Naive thymus-derived CD8-positive, alpha-beta T cell (primary cell): Measurements from ENCODE around the gene IPMK. TPM values are rescaled to one million over a fixed set of nuclear protein-coding genes. Genes with fewer than 3 reads are reported as not detected.

Experiments used
- ATAC-seq, 2 donors: fragments of 150-1000 bp; cut with Tn5 transposase in 1 of 2; sonication (Bioruptor Pico), chemical (Tn5 transposase) in 1 of 2; 1 replicate in 1 of 2; 2 replicates in 1 of 2; pipeline ENCODE4 v1.10.0; 2021; ENCODE audit warnings: mild to moderate bottlenecking in 2 of 2, moderate library complexity in 2 of 2
- POLR2A ChIA-PET: fragments of 350-600 bp; sonication (Branson Sonifier 250); formaldehyde crosslinking; loops from one replicate; lab custom pipeline; 2021; ENCODE audit warnings: antibody characterized with exemption; lab: Charles Lee
- DNase-seq, 10 donors: peaks; one replicate each; pipeline versions ENCODE4 v3.0.0 to v3.0.0-alpha.2; 2020 to 2022
- H3K27ac Mint-ChIP-seq, 10 donors: one replicate each; pipeline ENCODE4 v1.8.0; 2020 to 2022; ENCODE audit warnings: mild to moderate bottlenecking in 10 of 10, mixed read lengths in 10 of 10, moderate library complexity in 4 of 10, inconsistent platforms in 1 of 10
- H3K27me3 Mint-ChIP-seq, 5 donors: one replicate each; pipeline ENCODE4 v1.8.0; 2021 to 2022; ENCODE audit warnings: mixed read lengths in 5 of 5
- H3K36me3 Mint-ChIP-seq, 3 donors: one replicate each; pipeline ENCODE4 v1.8.0; 2020 to 2022; ENCODE audit warnings: mixed read lengths in 3 of 3, mild to moderate bottlenecking in 2 of 3, inconsistent platforms in 1 of 3
- H3K4me1 Mint-ChIP-seq, 4 donors: one replicate each; pipeline ENCODE4 v1.8.0; 2021 to 2022; ENCODE audit warnings: mixed read lengths in 4 of 4
- H3K4me3 Mint-ChIP-seq, 10 donors: one replicate each; pipeline ENCODE4 v1.8.0; 2020 to 2022; ENCODE audit warnings: mild to moderate bottlenecking in 10 of 10, mixed read lengths in 10 of 10, moderate library complexity in 6 of 10, inconsistent platforms in 1 of 10
- H3K9me3 Mint-ChIP-seq, 9 donors: one replicate each; pipeline ENCODE4 v1.8.0; 2020 to 2022; ENCODE audit warnings: mixed read lengths in 9 of 9, mild to moderate bottlenecking in 3 of 9, inconsistent platforms in 1 of 9, moderate library complexity in 1 of 9
- polyA plus RNA-seq, 3 donors: library from polyadenylated mRNA; unstranded; fragments of 300-500 nt; fragmentation: Illumina TruSeq; gene quantifications; one replicate each; pipeline ENCODE4 v1.2.3, GENCODE V29; 2021
- total RNA-seq, 8 experiments: library from RNA in 2 of 8; stranded (reverse) in 2 of 8; gene quantifications; one replicate each; pipeline ENCODE4 v1.2.3 and lab custom pipeline; 2021 to 2026

Gene IPMK
- 1 to 10 TPM; 6.7 to 7.1 TPM for total RNA-seq
- polyA plus RNA-seq, result 1 to 10 TPM; 1.6 to 2.2 (median 1.8) TPM
- total RNA-seq (lab: John Stamatoyannopoulos, UW), result 6.9 to 24.2 (median 20.1) reads per million in 6 experiments

DNA sequence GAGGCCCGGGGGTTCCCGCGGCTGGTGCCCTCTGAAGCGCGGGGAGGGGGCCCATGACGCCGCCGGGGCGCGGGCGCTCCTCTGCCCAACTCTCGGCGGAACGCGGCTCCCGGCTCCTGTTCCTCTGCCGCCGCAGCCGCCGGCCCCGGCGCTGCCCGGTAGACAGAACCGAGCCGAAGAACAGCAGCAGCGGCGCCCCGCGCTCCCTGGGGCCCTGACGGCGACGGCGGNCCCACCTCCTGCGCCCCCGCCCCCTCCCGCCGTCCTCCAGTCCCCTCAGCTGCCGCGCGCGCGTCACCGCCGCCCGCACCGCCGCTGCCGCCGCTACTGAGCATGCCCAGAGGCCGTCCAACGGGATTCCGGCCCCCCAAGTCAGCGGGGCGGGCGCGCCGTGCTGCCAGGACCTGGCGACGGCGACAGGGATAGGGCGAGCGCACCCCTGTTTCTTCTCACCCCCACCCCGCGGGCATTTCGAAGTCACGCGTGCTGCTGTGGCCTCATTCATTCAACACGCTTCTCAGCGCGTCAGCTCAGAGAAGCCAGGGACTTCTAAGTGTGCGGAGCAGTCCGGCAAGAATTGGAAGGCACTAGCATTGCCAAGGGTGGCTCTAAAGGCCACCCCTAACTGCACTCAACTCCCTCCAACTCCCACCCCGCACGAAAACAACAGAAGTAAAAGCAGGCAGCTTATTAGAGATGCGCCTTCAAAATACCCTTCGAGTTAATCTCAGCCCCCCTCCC, at the start of gene IPMK:
TSS of gene IPMK (minus strand) at position 182 of the 741 bp plus-strand sequence. CDS start 283 bp downstream, outside the sequence.
- DNase-seq, result peak; percentile 93 to 97 (median 95)
- POLR2A ChIA-PET, result interaction anchor here (1.0 to 3.2 kb wide), 5 partner anchors 23 to 117 kb away, joined by 4 to 39 read pairs (median 7); partner anchors contain the start of genes TFAM and UBE2D1
- H3K27ac Mint-ChIP-seq, result peak within 1 kb of the TSS; percentile 92 to 99 (median 98)
- H3K4me3 Mint-ChIP-seq, result peak within 1 kb of the TSS; percentile 93 to 100 (median 98)
- peaks cover 0 to 2% (median 0%) of the 10 kb centered on the region in 3 donors for H3K36me3 Mint-ChIP-seq
- peak; percentile 69 to 71 for ATAC-seq
- no peaks in the 10 kb centered on the region for H3K27me3 Mint-ChIP-seq
- H3K4me1 Mint-ChIP-seq, result peaks cover 15 to 53% (median 32%) of the 10 kb centered on the region in 4 donors
- H3K9me3 Mint-ChIP-seq, result no peaks in the 10 kb centered on the region

DNA sequence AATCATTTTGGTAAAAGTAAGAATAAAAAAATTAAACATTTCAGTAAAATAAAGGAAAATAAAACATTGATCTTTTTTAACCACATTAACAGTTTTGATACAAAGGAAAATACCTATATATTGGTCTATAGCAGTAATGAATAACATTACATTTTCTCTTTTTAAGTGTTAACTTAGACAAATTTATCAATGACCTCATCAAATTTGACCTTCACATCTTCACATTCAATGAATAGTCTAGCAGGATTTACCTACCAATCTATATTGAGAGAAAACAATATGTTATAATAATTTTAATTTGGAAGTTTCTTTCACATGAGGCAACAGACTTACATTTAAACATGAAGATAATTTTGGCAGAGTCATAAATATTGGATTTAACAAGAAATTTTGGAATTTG, 49.2 kb upstream of the IPMK start:
- Mint-ChIP-seq H3K4me3 (no peak overlapping the region), H3K9me3 (no peaks in the 10 kb centered on the region), H3K27ac (no peak overlapping the region), H3K4me1 (no peaks in the 10 kb centered on the region), H3K27me3 (peaks cover 0 to 10% (median 1%) of the 10 kb centered on the region in 5 donors), H3K36me3 (no peaks in the 10 kb centered on the region)
- no peak for DNase-seq
- no peak for ATAC-seq
- POLR2A ChIA-PET, result no interaction called here

DNA sequence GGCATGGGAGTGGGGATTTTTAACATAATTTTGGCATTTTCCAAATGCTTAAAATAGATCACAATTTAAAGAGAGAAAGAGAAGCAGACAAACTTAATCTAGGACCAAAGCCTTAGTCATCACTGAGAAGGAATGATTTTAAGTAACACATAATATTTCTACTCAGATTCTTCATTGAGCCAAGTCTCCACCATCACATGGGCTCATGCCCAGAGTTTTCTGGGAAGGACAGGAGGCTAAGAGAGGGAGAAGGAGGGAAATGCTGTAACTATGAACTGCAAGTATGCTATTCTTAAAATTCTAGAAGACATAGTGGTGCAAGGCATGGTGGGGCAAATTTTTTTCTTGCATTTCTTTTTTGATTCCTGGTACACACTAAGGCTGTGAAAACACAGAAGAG, 43.3 kb upstream of the IPMK start:
- POLR2A ChIA-PET, result no interaction called here
- Mint-ChIP-seq H3K27ac (no peak overlapping the region), H3K4me1 (no peaks in the 10 kb centered on the region), H3K9me3 (no peaks in the 10 kb centered on the region), H3K27me3 (peaks cover 6 to 25% (median 22%) of the 10 kb centered on the region in 5 donors), H3K36me3 (no peaks in the 10 kb centered on the region), H3K4me3 (no peak overlapping the region)
- ATAC-seq (no peak), DNase-seq (no peak)

DNA sequence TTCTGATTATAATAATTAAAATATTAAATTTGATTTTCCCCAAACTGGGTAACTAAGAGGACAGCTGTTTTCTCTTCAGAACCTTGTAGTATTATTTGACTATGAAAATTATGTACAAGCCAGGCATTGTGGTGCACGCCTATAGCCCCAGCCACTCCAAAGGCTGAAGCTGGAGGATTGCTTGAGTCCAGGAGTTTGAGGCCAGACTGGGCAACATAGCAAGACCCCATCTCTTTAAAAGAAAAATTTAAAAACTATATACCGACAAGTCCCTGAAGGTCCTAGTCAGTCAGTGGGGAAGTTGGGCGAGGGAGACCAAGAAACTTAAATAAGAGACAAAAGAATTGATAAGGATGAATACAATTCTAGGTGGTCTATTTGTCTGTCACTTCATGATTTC, 40.0 kb upstream of the IPMK start:
- POLR2A ChIA-PET, result no interaction called here
- DNase-seq (no peak), ATAC-seq (no peak)
- no peaks in the 10 kb centered on the region for H3K9me3 Mint-ChIP-seq
- H3K36me3 Mint-ChIP-seq, result no peaks in the 10 kb centered on the region
- H3K4me1 Mint-ChIP-seq, result peaks cover 0 to 2% (median 0%) of the 10 kb centered on the region in 4 donors
- H3K27ac Mint-ChIP-seq, result no peak overlapping the region
- no peak overlapping the region for H3K4me3 Mint-ChIP-seq
- peaks cover 14 to 40% (median 36%) of the 10 kb centered on the region in 5 donors for H3K27me3 Mint-ChIP-seq

DNA sequence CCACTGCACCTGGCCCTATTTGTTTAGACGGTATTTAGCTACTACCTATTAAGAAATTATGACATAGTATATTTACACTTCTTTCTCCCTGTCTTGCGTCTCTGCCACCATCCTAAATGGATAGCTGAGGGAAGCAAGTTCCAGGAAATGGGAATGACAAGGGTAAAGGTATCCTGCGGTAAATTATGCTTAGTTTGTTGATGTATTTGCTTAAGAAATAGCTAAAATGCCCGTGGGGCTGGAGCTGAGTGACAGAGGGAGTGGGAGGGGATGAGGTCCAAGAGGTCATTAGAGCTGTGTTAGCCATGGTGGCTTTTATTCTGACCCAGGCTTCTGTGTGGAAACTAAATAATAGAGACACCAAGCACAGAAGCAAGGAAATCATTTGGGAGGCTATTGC, 38.1 kb upstream of the IPMK start:
- ATAC-seq, result no peak
- H3K27me3 Mint-ChIP-seq, result peaks cover 18 to 39% (median 36%) of the 10 kb centered on the region in 5 donors
- no peak for DNase-seq
- POLR2A ChIA-PET, result no interaction called here
- no peaks in the 10 kb centered on the region for H3K9me3 Mint-ChIP-seq
- H3K36me3 Mint-ChIP-seq, result no peaks in the 10 kb centered on the region
- H3K4me3 Mint-ChIP-seq, result no peak overlapping the region
- H3K4me1 Mint-ChIP-seq, result peaks cover 0 to 2% (median 0%) of the 10 kb centered on the region in 4 donors
- no peak overlapping the region for H3K27ac Mint-ChIP-seq

DNA sequence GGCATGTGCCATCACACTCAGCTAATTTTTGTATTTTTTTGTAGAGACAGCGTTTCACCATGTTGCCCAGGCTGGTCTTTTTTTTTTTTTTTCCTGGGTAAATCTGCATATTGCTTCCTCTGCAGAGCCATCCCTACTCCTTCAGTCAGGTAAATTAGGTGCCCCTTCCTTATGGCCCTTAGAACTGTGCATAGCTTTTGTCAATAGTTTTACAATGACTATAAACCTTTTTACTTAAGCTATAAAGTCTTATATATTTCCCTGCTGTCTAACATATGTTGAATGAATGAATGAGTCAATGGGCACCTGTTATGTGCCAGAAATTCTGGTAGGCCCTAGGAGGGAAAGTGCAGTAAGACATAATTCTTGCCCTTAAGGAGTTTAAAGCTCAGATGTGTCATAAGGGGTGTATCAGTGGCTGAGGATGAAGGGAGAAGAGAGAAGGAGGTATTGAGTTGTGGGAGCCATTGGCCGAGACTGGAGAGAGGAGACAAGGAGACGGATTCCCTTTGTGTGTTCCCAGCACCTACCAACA, 36.5 kb upstream of the IPMK start:
- DNase-seq, result no peak
- Mint-ChIP-seq H3K9me3 (no peaks in the 10 kb centered on the region), H3K27ac (no peak overlapping the region), H3K27me3 (peaks cover 14 to 35% (median 32%) of the 10 kb centered on the region in 5 donors), H3K36me3 (no peaks in the 10 kb centered on the region), H3K4me1 (peaks cover 0 to 4% (median 1%) of the 10 kb centered on the region in 4 donors), H3K4me3 (no peak overlapping the region)
- POLR2A ChIA-PET, result no interaction called here
- no peak for ATAC-seq

DNA sequence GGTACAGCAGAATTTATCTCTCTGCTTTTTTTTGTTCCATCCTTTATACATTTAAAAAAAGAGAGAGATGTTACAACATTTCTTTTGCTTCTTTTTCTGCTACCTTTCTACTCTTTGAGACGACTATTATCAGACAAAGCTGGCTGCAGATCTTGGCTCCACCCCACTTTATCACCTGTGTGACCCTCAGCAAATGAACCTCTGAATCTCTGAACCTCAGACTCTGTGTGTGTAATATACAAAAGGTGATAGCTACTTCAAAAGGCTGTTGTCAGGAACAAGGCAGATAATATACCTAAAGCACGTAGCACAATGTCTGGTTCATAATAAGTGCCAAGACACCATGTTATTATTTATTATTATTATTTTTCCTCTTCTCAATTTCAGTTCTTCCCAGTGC, 34.6 kb upstream of the IPMK start:
- ATAC-seq, result no peak
- H3K27me3 Mint-ChIP-seq, result peaks cover 11 to 27% (median 22%) of the 10 kb centered on the region in 5 donors
- no peak overlapping the region for H3K4me3 Mint-ChIP-seq
- H3K9me3 Mint-ChIP-seq, result no peaks in the 10 kb centered on the region
- POLR2A ChIA-PET, result no interaction called here
- no peak for DNase-seq
- H3K27ac Mint-ChIP-seq, result no peak overlapping the region
- no peaks in the 10 kb centered on the region for H3K36me3 Mint-ChIP-seq
- peaks cover 0 to 4% (median 1%) of the 10 kb centered on the region in 4 donors for H3K4me1 Mint-ChIP-seq

DNA sequence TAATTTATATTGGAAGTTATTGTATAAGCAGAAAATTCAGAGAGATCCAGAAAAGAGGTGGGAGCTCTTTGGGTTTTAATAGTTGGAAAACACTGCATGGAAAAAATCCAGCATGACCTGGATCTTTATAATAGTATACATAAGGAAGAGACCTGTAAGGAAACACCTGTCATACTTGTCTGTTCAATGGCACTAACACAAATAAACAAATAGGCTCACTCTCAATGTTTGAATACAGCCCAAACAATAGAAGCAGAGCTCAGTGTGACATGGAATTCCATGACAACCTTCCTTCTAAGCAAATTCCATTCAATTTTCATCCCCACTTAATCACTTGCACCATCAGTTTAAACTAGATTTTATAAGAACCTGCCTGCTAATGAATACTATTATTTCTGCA, 33.0 kb upstream of the IPMK start:
- ATAC-seq (no peak), DNase-seq (no peak)
- Mint-ChIP-seq H3K4me1 (peaks cover 0 to 4% (median 1%) of the 10 kb centered on the region in 4 donors), H3K27me3 (peaks cover 11 to 17% (median 13%) of the 10 kb centered on the region in 5 donors), H3K4me3 (no peak overlapping the region), H3K27ac (no peak overlapping the region), H3K9me3 (no peaks in the 10 kb centered on the region), H3K36me3 (no peaks in the 10 kb centered on the region)
- POLR2A ChIA-PET, result interaction anchor here (0.6 to 2.6 kb wide), 2 partner anchors 18 to 84 kb away, joined by 4 to 15 read pairs; partner anchors contain the start of gene TFAM

DNA sequence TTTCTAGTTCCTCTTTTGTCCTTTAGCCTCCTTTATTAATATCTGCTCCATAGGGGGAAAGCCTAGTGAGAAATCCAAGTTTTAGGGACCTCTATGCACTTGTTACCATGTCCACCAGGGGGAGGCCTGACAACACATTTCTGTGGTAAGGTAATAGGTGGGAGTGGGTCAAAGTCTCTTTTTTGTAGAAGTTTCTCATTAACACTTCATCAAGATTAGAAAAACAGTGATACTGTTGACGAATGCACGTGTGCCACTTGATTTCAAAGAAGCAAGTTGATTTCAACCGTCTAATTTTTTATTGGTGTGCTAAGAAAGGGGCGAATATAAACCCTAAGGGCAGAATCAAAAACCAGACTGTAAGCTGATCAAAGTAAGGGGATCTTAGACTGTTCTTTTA, 31.9 kb upstream of the IPMK start:
- ATAC-seq, result peak; percentile 77 to 90
- POLR2A ChIA-PET, result interaction anchor here (2.6 kb wide), 1 partner anchor 86 kb away, joined by 15 read pairs; the partner anchor contains the start of gene TFAM
- H3K4me1 Mint-ChIP-seq, result peaks cover 0 to 4% (median 1%) of the 10 kb centered on the region in 4 donors
- peaks cover 10 to 17% (median 13%) of the 10 kb centered on the region in 5 donors for H3K27me3 Mint-ChIP-seq
- H3K36me3 Mint-ChIP-seq, result no peaks in the 10 kb centered on the region
- H3K4me3 Mint-ChIP-seq, result no peak overlapping the region
- no peak overlapping the region for H3K27ac Mint-ChIP-seq
- H3K9me3 Mint-ChIP-seq, result no peaks in the 10 kb centered on the region
- DNase-seq, result peak; percentile 24 to 79 (median 50)

DNA sequence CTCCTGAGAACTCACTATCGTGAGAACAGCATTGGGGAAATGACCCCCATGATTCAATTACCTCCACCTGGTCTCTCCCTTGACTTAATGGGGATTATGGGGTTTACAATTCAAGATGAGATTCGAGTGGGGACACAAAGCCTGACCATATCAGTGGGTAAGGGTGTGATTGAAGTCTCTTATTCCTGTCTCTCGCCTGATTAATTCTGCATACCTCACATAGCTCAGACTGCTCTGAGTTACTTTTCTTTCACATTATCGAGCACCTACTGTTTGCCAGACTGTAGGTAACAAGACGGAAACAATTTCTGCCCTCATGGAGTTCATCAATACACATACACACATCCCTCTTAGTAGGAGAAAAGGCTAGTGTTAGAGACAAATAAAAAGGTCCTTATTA, 26.3 kb upstream of the IPMK start:
- no peak for DNase-seq
- Mint-ChIP-seq H3K27me3 (no peaks in the 10 kb centered on the region), H3K4me3 (no peak overlapping the region), H3K36me3 (no peaks in the 10 kb centered on the region), H3K9me3 (no peaks in the 10 kb centered on the region), H3K27ac (no peak overlapping the region), H3K4me1 (no peaks in the 10 kb centered on the region)
- no peak for ATAC-seq
- POLR2A ChIA-PET, result no interaction called here

DNA sequence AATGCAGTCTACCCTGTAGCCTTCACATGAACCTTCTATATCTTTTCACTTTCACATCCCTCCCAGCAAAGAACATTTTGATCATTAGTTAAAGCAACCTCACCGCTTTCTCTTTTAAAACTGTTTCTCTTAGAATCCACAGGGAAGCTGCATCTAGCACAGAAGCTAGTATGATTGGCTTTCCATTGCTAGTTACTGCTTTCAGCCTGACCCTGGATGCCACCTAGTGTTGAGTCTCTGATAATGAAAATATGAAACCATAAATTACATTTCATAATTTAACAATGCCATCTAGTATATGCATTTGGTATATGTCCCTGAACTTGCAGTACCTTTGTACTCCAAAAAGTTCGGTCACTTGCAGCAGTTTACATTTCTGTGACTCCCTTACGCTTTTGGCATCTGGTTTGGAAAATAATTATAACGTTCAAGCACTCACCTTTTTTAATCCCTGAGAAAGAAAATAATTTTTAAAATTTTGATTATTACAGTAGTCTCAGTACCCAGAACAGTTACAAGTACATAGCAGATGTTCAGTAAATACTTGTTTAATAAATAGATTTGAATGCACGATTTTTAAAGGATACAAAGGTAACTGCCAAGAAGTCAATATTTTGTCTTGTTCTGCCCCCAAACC, 24.0 kb upstream of the IPMK start:
- Mint-ChIP-seq H3K36me3 (peaks cover 0 to 3% (median 0%) of the 10 kb centered on the region in 3 donors), H3K27ac (peak overlapping the region in 1 of 10 donors; percentile 18), H3K27me3 (no peaks in the 10 kb centered on the region), H3K4me1 (no peaks in the 10 kb centered on the region), H3K4me3 (no peak overlapping the region), H3K9me3 (no peaks in the 10 kb centered on the region)
- ATAC-seq, result peak; percentile 64 to 70
- POLR2A ChIA-PET, result interaction anchor here (2.2 kb wide), 1 partner anchor 23 kb away, joined by 7 read pairs; the partner anchor contains the start of genes CISD1 and IPMK
- peak in 7 of 10 donors; percentile 11 to 63 (median 41) for DNase-seq

DNA sequence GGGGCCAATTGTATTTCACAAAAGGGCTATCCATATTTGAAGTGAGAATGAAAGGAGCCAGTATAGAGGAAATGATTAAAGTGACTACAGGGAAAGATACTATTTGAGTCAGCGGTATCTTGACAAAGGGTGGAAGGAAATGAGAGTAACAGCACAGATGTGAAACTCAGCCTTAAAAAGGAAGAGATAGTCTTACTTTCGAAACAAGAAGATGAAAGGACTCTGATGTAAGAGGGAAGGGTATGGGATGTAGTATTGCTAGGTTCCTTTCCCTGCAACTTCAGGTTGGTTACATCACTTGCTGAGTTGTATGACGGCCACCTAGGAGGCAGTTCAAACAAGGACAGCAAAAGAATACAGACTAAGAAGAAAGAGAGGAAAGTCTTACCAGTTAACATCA, 14.9 kb upstream of the IPMK start:
- peaks cover 0 to 34% (median 0%) of the 10 kb centered on the region in 3 donors for H3K36me3 Mint-ChIP-seq
- peak overlapping the region in 8 of 10 donors; percentile 22 to 87 (median 70) for H3K27ac Mint-ChIP-seq
- peak overlapping the region in 6 of 10 donors; percentile 1 to 42 (median 28) for H3K4me3 Mint-ChIP-seq
- POLR2A ChIA-PET, result no interaction called here
- ATAC-seq (peak in 1 of 2 donors; percentile 91), DNase-seq (peak in 1 of 10 donors; percentile 32)
- no peaks in the 10 kb centered on the region for H3K9me3 Mint-ChIP-seq
- H3K4me1 Mint-ChIP-seq, result peaks cover 10 to 20% (median 14%) of the 10 kb centered on the region in 4 donors
- H3K27me3 Mint-ChIP-seq, result no peaks in the 10 kb centered on the region
